Astrocyte (in vitro differentiated cells and primary cell): Measurements from ENCODE around the gene PCNX4.

Experiments used
- CTCF ChIP-seq: IDR thresholded peaks from 2 replicates; pipeline ENCODE4 v1.5.1; 2011; ENCODE audit warnings: low read depth, mild to moderate bottlenecking, inconsistent platforms, low read length, moderate library complexity; ENCODE audit not compliant: insufficient read depth
- EZH2 ChIP-seq: IDR thresholded peaks from 2 replicates; pipeline ENCODE4 v1.6.1; 2012; ENCODE audit warnings: mild to moderate bottlenecking, low read length, inconsistent platforms; ENCODE audit not compliant: insufficient read depth

- TF ChIP-seq CTCF, result no peak
- no peak for TF ChIP-seq EZH2
These were observed 91.4 kb downstream of the PCNX4 start for GRCh38 chr14:60183138-60183537.
